ENCODE data around the gene SLC6A6.
"Not testable (repeated sequence)": the region's sequence is repeated elsewhere in the genome, so short reads cannot be mapped to it uniquely, and the experiment has no call there.

SLC6A6 gene

DNA sequence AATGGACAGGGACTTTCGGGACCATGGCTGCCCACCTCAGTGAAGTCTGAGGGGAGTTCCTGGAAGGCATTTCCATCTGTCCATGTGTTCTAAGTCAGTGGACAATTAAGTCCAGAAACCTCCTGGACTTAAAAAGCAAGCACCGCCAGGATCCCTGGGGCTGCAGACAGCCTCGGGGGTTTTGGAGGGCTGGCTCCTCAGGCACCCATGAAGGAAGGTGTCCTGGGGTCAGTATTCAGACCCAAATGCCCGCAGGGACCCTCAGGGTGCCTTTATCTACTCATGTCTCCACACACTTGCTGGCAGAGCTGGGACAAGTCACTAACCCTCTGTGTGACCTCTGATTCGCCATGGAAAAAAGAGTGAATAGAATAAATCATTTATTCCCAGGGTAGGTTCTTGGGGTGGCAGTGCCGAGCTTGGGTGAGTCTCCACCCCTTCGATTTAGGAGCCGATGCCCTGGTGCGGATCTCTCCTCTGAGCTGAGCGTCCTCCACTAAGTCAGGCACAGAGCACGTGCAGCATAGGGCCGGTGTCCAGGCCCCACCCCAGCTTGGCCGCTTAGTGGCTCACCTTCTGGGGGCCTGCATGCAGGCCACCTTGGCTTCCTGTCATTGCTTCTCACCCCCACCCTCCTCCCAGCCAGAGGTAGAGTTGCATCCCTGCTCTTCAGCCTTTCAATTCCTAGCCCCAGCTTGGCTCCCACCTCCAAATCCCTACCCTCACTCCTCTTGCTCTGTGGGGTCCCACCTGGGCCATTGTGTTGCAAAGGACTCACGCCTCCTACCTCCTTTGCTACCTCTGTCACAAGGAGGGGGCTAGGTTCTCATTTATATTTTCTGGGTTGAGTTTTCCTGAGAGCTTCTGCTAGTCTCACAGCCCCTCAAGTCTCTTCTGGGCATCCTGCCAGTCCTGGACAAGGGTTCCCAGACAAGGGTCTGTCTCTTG, 19.9 kb downstream of the SLC6A6 start:
- DNase-seq: no peak

DNA sequence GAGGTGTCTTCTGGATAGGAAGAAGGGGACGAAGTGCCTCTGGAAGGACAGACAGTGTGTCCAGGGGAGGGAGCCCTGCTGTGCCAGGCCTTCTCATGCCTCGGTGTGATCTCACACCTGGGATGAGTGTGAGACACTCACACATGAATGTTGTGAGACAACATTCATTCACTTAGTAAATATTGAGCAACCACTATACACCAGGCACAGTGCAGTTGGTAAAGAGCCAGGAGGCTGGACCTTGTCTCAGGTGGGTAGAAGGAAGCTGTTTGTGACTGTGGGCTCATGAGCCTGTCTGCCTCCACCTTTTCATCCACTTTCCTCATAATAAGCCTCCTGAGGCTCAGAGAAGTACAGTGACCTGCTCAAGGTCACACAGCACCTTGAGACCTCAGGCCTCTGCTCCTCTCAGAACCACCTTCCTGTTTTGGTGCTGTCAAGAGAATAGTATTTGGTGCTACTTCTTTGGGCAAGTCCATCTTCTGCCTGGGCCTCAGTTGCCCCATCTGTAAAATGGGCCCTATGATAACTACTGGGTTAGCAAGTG, 20.9 kb downstream of the SLC6A6 start:
- no peak for DNase-seq

DNA sequence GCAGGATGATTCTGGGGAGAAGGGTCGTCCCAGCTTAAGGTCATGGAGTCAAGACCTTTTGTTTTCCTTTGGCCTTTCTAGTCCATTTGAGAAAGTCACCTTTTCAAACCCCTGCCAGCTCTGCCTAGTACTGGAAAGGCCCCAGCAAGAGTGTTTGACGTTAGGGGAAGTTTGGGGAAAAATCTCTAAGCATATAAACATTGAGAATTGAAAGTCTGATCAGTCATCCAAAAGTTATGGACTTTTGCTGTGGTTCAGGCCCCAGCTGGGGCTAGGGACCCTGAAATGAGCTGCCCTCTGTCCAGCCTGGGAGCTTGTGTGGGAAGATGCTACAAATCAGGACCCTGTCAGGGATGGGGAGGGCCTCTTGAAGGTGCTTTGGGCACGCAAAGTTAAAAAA, 21.6 kb downstream of the SLC6A6 start:
- no peak for DNase-seq

DNA sequence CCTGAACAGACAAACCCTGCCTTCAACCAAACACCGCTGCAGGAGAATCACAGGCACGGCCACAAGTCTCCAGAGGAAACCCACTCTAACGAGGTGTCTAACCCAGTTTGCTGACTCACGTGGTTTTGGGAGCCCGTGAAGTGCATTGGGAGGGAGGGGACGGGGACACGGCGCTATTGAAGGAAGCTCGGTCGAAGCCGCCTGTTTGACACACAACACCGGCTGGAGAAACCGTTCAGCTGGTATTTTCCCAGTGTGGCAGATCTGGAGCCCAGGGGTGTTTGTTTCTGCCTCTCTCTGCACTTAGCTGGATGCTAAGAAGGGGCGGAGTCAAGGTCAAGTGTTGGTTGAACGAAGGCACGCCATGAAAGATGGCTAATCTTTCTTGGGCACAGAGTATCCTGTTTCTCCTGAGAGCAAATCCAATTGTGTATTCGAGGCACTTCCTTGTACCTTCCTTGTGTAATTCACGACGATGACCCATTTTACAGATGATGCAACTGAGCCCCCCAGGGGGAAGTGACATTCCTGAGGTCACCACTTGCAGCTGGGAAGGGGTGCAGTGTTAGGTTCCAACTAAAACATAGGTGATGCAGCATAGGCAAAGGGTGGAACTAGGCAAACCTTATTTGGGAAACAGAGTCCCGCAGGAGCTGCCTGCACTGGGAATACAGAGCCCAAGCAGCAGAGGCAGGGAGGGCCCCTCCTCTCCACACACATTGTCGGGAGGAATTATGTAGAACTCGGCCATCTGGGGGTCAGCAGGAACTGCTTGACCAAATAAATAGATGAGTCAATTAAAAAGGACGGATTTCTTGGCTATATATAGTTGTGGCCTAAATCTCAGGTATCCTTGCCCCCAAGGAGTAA, 22.5 kb downstream of the SLC6A6 start:
- DNase-seq: peak; percentile 19 to 77

DNA sequence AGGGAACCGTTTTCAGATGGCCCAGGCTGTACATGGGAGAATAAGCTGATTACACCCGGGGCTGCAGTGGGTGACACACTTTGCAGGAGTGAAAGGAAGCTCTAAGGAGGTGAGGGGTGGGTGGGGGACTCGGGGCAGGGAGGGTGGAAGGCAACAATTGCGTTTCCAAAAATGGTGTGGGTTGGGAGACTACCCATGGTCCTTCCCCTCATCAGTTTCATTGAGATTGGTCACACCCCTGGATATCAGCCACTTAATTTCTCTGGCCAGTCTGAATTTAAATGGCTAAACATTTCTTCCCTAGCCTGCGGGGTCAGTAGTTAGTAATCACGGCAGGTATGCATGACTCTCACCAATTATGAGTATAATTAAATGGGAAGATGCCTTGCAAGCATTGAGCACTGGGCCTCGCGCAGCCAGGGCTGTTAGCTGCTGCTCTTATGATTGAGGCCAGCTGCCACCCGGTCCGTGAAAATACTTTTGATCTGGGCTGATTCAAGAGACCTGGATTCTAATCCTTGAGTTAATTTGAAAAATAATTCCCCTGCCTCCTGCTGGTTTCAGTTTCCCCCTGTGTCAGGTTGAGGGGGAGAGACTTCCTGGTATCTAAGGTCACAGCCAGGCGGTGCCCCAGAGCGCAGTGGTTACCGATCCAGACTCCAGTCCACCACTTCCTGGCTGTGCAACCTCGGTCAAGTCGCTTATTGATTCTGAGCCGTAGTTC, 23.3 kb downstream of the SLC6A6 start:
- no peak for DNase-seq

DNA sequence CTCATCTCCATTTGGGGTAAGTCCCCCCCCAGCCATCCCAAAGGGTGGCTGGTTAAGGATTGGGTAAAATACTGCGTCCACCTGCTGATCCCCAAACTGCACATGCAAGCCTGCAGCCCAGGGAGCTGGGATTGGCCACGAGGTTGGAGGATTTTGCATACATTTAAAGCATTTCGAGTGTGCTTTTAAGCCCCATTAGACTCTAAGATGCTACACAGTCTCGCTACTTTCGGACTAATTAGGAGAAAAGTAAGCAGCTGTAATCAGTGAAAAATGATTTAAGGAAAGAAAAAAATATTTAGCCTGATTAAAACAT, 23.9 kb downstream of the SLC6A6 start:
- DNase-seq: no peak

DNA sequence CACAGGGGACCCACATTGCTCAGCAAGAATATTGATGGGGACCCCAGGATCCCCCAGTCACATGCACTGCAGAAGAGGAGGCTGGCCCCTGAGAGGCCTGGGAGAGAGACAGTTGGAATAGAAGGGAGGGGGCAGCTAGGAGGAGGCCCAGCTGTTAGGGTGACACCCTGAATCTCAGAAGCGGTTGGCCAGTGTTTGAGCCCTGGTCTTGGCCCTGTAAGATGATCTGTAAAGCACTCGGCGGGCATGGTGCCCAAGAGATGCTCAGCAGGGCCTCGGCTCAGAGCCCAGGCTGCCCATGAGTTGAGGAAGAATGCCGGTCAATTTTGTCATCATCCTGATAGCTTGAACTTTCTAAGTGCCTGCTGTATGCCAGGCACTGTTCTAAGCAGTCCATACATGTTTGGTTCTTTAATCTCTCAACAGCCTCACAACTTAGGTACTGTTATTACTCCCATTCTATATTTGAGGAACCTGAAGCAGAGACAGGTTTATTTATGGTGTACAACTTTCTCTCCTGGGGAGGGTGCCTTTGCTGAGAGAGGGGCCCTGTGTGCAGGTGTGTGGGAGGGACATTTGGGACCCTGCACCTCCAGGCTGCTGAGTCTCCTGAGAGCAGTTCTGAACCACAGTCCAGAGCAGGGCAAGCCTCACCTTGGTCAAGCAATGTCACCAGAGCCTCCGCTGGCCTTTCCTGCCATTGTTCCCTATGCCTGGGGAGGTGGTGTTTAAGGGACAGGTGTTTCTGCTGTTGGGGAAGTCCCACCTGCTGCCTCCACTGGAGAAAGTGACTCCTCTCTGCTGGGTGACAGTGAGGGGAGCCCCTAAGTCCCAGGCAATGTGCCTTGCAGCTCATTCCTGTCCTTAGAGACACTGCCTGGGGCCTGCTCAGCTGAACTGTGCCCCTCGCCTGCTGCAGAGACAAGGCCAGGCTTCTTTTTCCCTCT, 26.0 kb downstream of the SLC6A6 start:
- no peak for DNase-seq

DNA sequence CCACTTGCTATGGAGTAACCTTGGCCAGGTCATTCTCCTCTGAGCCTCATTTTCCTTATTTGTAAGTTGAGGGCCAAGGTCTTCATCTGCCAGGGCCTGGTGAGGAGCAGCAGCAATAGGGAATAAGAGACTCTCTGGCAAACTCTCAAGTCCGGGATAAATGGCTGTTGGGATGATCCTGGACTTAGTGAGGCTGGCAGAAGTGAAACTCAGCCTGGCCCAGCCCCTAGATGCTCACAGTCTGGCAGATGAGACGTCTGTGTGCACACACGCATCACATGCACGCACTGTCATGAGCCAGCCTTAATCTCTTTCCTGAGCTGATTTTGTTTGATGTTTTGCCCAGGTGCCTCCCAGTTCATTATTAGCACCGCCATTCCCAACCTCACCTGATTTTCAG, 26.8 kb downstream of the SLC6A6 start:
- DNase-seq: no peak

DNA sequence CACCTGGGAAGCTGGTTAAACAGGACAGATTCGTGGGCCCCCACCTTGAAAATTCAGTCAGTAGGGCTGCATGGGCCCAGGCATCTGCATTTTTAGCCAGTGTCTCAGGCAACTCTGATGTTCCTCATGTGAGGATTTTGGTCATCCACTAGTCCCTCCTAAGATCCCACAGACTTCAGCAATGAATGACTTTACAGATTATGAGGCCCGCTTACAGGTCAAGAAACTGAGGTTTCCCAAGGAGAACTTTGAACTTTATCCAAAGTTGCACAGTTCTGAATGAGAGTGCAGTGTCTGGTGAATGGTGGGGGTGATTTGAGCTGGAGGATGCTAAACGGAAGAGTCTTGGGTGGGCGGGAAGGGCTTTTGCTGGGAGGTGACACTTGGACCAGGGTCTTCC, 27.2 kb downstream of the SLC6A6 start:
- DNase-seq: no peak

DNA sequence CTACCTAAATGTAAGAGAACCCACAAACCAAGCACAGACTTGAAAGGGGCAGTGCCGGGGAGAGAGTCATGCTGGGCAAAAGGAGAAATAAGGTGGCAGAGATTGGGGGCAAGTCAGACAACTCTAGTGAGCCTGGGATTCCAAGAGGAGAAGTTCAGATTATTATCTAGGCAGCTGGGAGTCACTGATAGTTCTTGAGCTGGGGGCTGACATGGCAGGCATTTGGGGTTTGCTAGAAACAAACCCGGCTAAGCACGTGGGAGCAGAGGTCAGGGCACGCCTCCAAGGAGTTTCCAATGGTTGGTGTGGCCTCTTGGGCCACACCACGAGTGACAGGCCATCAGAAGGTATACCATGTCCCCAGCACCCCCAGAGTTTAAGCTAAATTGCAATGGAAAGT, 27.6 kb downstream of the SLC6A6 start:
- no peak for DNase-seq

DNA sequence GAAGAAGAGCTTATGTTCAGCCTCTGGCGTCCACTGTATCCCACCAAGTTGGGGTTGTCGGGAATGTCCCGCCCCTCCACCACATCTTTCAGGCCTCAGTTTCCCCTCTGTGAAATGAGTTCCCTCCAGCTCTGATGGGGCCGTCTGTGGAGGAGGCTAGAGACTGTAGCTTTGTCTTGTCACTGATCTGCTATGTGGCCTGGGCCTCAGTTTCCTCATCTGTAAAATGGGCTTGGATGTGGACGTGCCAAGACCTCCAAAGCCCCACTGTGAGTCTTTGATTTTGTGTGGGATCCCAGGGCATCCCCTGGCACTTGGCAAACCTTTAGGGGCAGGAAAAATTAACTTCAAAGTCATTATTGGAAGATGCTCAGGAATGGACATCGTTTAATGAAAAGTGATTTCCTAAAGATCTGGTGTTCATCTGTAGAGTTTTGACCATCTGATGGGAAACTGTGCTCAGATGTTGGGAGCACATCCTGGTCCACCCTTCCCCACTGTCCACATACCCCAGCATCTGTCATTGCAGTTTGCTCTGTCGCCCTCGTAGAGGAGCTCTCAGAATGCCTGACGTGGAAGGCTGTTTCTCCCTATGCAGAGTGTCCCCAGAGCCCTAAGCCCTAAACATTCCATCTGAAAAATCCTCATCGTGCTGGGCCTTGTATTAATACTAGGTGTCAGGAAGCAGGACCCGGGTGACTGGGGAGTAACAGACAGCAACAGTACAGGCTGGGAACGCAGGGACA, 28.5 kb downstream of the SLC6A6 start:
- DNase-seq: no peak

DNA sequence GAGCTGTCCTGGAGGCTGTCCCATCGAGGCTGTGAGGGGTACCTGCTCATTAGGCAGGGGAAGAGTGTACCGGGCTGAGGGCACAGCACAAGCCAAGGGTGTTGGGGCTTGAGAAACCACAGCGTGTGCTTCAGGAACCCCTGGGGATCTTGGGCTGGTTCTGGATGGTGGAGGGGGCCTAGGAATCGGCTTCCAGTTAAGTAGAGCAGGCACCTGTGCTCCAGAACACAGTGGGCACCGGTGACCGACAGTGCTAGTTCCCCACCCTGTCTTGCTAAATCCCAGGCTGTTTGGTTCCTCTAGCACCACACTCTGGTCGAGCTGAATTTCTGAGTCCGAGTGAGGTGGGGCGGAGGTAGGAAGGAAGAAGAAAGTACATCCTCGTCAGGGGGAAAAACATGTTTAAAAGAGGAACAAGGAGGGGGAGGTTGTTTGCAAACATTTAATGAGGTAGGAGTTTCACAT, 29.1 kb downstream of the SLC6A6 start:
- DNase-seq: no peak

DNA sequence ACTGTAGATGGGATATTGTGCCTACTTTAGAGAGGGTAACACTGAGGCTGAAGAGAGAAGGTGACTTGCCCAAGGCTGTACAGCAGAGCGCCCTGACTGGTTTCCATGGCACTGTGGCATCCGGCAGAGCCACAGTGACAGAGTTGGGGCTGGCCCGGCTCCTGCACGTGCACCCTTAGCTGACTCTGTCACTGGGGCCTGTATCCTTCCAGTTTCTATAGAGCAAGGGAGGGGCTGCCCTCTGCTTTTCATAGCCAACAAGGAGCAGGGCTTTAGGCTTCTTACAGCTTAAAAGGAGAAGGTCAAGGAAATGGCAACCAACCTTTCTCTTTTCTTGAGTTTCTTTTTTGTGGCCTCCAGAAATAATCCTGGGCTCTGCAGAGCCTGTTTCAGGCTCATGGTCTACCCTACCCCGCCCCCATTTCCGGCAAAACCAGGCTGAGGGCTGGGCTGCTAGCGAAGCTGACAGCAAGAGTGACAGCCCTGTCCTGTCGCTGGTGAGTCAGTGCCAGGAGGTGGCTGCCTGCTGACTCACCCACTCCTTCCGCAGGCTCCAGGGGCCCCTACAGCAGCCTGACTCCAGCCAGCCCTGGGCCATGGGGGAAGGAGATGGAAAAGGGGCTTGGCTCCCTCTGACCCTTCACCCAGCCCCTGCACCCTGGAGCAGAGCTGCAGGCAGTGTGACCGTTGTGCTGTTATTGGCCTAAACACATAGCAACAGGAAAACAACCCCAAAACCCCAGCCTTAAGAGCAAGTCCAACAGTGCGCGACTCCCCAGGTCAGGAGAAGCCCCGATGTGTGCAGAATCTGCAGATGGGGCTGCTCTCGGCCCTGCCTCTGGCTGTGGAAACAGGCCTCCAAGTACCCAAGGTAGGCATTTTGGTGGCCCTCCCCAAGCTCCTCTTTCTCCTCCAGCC, 29.8 kb downstream of the SLC6A6 start:
- DNase-seq: no peak

DNA sequence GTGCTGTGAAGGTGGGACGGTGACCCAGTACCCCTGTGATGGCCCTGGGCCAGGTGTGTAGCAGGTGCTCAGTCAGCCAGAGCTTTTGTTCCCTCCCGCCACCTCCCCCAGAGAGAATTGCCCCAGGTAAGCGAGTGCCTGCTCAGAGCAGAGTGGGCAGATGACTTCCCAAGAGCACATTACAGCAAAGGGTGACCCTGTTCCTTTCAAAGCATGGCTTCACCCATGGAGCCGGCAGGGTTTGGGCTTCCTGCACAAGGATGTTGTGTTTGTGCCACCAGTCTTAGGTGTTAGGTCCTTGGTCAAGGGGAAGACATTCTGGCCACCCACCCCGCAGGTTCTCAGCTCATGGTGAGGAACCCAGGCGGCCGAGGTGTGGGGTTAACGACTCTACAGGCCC, 30.7 kb downstream of the SLC6A6 start:
- DNase-seq: no peak

DNA sequence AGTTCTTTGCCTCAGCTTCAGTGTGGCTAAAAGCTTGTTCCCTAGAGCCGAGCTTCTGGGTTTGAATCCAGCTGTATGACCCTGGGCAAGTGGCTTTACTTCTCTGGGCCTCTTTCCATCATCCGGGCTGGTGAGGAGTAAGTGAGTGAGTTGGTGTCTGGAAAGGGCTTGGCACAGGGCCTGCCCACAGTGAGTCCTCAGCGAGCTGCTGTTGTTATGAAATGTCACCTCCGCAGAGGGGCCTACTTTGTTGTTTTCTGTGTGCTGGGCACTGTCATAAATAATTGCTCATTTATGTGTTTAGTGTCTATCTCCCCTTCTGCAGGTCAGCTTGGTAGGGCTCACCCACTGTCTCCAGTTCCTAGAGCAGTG, 31.7 kb downstream of the SLC6A6 start:
- no peak for DNase-seq

DNA sequence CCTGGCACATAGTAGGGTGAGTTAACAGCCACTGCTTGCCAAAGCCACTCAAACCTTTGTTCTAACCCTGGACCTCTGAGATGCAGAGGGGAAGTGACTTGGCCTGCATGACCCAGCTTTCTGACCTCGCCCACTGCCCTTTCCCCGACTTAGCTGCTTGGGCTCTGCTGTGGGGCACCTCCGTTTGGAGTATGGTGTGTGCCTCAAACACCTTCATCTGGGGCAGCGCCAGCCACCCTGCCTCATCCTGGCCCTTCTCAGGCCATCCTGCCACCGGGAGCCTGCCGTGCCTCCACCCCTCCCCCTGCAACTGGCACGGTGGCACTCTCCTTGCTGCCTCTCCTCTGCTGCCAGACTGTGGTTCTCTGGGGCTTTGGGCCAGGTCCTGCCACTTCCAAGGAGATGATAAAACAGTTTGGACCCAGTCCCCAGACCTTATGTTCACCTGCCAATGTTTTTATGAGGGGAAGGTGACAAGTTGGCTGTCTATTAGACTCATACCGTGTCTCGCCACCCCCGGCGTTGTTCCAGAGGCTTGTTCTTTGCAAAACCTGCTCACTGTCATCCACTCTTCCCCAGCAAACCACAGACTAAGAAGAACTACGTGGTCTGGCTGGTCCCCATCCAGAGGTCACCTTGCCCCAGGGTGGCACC, 32.2 kb downstream of the SLC6A6 start:
- DNase-seq: no peak

DNA sequence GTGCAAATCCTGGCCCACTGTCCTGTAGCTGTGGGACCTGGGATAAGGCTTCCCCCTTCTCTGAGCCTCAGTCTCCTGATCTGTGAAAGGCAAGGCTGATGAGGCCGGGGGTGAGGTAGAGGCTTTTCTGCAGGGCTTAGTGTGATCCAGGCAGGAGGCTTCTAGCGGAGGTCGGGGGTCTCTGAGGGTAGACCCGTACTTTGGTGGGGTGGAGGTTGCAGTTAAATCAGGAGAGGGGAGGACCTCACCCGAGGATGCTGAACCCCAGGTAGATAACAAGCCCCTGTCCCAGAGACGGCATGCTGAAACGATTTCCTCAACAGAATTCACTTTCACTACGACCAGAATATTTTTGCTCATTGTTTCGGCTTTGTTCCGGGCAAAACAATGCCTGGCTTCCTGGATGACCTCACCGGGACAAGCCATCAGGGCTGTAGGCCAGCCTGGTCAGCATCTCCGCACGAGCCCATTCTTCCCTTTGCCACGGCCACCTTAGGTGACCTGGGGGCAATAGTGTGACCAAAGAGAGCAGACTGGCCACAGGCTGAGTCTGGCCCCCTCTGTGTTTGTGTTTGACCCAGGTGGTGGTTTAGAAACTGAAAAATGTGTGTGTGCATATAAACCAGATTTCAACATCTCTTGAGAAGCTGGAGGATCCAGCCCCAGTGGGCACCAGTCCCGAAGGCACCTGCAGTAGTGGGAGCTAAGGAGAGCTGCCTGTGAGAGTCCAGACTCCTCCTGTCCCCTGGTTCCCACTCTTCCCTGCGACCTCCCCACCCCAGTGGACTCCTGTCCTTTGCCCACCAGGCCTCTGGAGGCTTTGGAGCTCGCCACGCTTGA, 33.0 kb downstream of the SLC6A6 start:
- DNase-seq: no peak

DNA sequence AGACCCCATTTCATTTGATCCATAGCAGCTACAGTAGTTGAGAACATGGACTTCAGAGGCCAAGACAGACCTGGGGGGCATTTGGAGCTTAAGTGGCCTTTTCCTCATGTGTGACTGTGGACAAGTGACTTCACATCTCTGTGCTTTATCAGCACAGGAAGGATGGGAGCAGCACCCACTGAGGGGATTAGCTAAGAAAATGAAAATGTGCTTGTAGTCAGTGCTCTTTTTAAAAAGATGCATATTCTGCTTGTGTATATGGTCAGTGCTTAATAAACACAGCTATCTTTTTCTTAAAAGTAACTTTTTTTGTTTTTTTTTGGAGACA, 34.5 kb downstream of the SLC6A6 start:
- no peak for DNase-seq

DNA sequence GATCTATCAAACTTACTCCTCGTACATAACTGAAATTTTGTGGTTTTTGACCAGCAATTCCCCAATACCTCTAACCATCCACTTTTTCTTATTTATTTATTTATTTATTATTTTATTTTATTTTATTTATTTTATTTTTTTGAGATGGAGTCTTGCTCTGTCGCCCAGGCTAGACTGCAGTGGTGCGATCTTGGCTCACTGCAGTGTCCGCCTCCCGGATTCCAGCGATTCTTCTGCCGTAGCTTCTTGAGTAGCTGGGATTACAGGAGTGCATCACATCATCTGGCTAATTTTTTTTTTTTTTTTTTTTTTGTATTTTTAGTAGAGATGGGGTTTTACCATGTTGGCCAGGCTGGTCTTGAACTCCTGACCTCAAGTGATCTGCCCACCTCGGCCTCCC, 35.3 kb downstream of the SLC6A6 start:
- not testable (repeated sequence) for DNase-seq

All from NCI-H187 (cell line).